GM18505 (cell line): Measurements from ENCODE around the gene G0S2.

Experiments used
- ATAC-seq: cut with Tn5 transposase; IDR thresholded peaks from one replicate; pipeline ENCODE4 v1.9.1; 2021; ENCODE audit not compliant: unreplicated experiment
- POLR2A ChIP-seq: IDR thresholded peaks from 4 replicates; pipeline ENCODE4 v1.6.1; 2011; ENCODE audit warnings: borderline replicate concordance; ENCODE audit not compliant: insufficient read depth, insufficient read length; ENCODE audit errors: extremely low read depth

Gene G0S2

GRCh38 chr1:209702832-209703231, 27.6 kb downstream of the G0S2 start:
- TF ChIP-seq POLR2A = no peak
- ATAC-seq = no peak

- TF ChIP-seq POLR2A = no peak
- ATAC-seq = no peak
These were observed 28.8 kb downstream of the G0S2 start for GRCh38 chr1:209703834-209704504.

- no peak for TF ChIP-seq POLR2A
- ATAC-seq = no peak
These were observed 29.4 kb downstream of the G0S2 start, which contains the start of gene HSD11B1 for GRCh38 chr1:209704584-209704983. HSD11B1 (plus strand) TSS chr1:209704846; CDS start chr1:209704943, 97 bp downstream.

GRCh38 chr1:209705033-209705598, 29.9 kb downstream of the G0S2 start:
- no peak for TF ChIP-seq POLR2A
- no peak for ATAC-seq

- ATAC-seq = no peak
- TF ChIP-seq POLR2A = no peak
These were observed 31.4 kb downstream of the G0S2 start for GRCh38 chr1:209706622-209707021.

- TF ChIP-seq POLR2A = no peak
- no peak for ATAC-seq
These were observed 32.1 kb downstream of the G0S2 start for GRCh38 chr1:209707308-209707707.

- TF ChIP-seq POLR2A = no peak
- no peak for ATAC-seq
These were observed 33.1 kb downstream of the G0S2 start for GRCh38 chr1:209708297-209708696.

- ATAC-seq = no peak
- TF ChIP-seq POLR2A = no peak
These were observed 34.9 kb downstream of the G0S2 start for GRCh38 chr1:209710093-209710492.

GRCh38 chr1:209710847-209711246, 35.6 kb downstream of the G0S2 start:
- no peak for TF ChIP-seq POLR2A
- no peak for ATAC-seq

GRCh38 chr1:209714338-209714737, 39.1 kb downstream of the G0S2 start:
- TF ChIP-seq POLR2A = no peak
- no peak for ATAC-seq

GRCh38 chr1:209715314-209715713, 40.1 kb downstream of the G0S2 start:
- no peak for TF ChIP-seq POLR2A
- ATAC-seq = no peak

- TF ChIP-seq POLR2A = no peak
- ATAC-seq = no peak
These were observed 42.6 kb downstream of the G0S2 start for GRCh38 chr1:209717818-209718217.

- ATAC-seq = no peak
- TF ChIP-seq POLR2A = no peak
These were observed 45.1 kb downstream of the G0S2 start for GRCh38 chr1:209720326-209720725.

GRCh38 chr1:209720826-209721225, 45.6 kb downstream of the G0S2 start:
- no peak for ATAC-seq
- TF ChIP-seq POLR2A = no peak
